Kidney epithelial cell (primary cell): ENCODE results near the gene KRTAP4-3. TPM values are rescaled to one million over a fixed set of nuclear protein-coding genes. Genes with fewer than 3 reads are reported as not detected.
"Not testable (repeated sequence)": the region's sequence is repeated elsewhere in the genome, so short reads cannot be mapped to it uniquely, and the experiment has no call there.

Experiments
- DNase-seq: peaks from one replicate; pipeline ENCODE4 v3.0.0-alpha.2; 2010; ENCODE audit warnings: low read depth
- H3K27me3 ChIP-seq: 2 replicates; pipeline ENCODE4 v1.6.0; 2011; ENCODE audit warnings: low read length; ENCODE audit not compliant: control insufficient read depth, insufficient read depth
- H3K36me3 ChIP-seq: 2 replicates; pipeline ENCODE4 v1.5.1; 2011; ENCODE audit warnings: low read length; ENCODE audit not compliant: control insufficient read depth, insufficient read depth
- H3K4me3 ChIP-seq: 2 replicates; pipeline ENCODE4 v1.5.1; 2011; ENCODE audit warnings: low read depth, mild to moderate bottlenecking, control low read depth, low read length
- total RNA-seq: library from RNA; depleted of rRNA; stranded (reverse); fragments of >200 nt; gene quantifications from 2 replicates; pipeline ENCODE4 v1.2.3, GENCODE V29; 2015
- TF ChIP-seq, protein P1 (sequence below): IDR thresholded peaks from 2 replicates; pipeline ENCODE4 v1.5.1; 2011; ENCODE audit warnings: mild to moderate bottlenecking, moderate library complexity, low read length, control low read depth, inconsistent platforms; ENCODE audit not compliant: insufficient read depth, poor library complexity, severe bottlenecking

The KRTAP4-3 gene
- total RNA-seq, 1 donor from 2014 or later: not detected

DNA sequence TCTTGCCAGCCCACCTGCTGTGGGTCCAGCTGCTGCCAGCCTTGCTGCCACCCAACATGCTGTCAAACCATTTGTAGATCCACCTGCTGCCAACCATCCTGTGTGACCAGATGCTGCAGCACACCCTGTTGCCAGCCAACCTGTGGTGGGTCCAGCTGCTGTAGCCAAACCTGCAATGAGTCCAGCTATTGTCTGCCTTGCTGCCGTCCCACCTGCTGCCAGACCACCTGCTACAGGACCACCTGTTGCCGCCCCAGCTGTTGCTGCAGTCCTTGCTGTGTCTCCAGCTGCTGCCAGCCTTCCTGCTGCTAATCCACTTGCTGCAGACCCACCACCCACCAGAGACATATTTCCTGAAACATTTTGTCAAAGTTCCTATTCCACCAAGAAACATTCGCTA is 22.3 kb upstream of the KRTAP4-3 start:
- H3K27me3 ChIP-seq: no peaks in the 10 kb centered on the region
- no peaks in the 10 kb centered on the region for H3K36me3 ChIP-seq
- TF ChIP-seq, protein P1, sequence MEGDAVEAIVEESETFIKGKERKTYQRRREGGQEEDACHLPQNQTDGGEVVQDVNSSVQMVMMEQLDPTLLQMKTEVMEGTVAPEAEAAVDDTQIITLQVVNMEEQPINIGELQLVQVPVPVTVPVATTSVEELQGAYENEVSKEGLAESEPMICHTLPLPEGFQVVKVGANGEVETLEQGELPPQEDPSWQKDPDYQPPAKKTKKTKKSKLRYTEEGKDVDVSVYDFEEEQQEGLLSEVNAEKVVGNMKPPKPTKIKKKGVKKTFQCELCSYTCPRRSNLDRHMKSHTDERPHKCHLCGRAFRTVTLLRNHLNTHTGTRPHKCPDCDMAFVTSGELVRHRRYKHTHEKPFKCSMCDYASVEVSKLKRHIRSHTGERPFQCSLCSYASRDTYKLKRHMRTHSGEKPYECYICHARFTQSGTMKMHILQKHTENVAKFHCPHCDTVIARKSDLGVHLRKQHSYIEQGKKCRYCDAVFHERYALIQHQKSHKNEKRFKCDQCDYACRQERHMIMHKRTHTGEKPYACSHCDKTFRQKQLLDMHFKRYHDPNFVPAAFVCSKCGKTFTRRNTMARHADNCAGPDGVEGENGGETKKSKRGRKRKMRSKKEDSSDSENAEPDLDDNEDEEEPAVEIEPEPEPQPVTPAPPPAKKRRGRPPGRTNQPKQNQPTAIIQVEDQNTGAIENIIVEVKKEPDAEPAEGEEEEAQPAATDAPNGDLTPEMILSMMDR: no peak
- no peak for DNase-seq
- H3K4me3 ChIP-seq: no peak overlapping the region

- H3K4me3 ChIP-seq, DNase-seq, H3K36me3 ChIP-seq, H3K27me3 ChIP-seq: not testable (repeated sequence)
Observed at GRCh38 chr17:41189837-41190318, 21.9 kb upstream of the KRTAP4-3 start, which contains the start of gene KRTAP9-1. TSS of gene KRTAP9-1 (plus strand) at chr17:41189887. CDS start at chr17:41189887, 0 bp downstream.

GRCh38 chr17:41186872-41187271 is 18.9 kb upstream of the KRTAP4-3 start:
- DNase-seq: no peak
- H3K27me3 ChIP-seq: no peaks in the 10 kb centered on the region
- no peaks in the 10 kb centered on the region for H3K36me3 ChIP-seq
- no peak overlapping the region for H3K4me3 ChIP-seq
- TF ChIP-seq, protein P1: no peak

DNA sequence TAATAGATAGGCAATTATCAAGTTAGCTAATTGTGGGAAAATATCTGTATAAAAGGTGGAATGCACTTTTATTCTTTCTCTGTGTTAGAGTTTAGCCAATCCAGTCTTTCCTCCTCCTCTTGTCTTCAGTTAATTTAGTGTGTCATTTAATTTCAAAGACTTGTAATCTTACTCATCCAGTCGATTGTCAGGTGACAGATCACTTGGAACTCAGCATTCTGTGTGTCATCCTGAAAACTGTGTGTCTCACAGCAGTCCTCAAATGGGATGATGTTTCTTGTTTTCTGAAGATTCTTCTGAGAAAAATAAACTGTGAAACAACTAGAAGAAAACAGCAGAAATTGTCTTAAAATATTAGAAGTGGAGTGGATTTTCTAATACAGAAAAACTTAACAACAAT is 17.0 kb upstream of the KRTAP4-3 start:
- TF ChIP-seq, protein P1: no peak
- Histone ChIP-seq H3K27me3 (no peaks in the 10 kb centered on the region), H3K36me3 (no peaks in the 10 kb centered on the region), H3K4me3 (no peak overlapping the region)
- DNase-seq: no peak

DNA sequence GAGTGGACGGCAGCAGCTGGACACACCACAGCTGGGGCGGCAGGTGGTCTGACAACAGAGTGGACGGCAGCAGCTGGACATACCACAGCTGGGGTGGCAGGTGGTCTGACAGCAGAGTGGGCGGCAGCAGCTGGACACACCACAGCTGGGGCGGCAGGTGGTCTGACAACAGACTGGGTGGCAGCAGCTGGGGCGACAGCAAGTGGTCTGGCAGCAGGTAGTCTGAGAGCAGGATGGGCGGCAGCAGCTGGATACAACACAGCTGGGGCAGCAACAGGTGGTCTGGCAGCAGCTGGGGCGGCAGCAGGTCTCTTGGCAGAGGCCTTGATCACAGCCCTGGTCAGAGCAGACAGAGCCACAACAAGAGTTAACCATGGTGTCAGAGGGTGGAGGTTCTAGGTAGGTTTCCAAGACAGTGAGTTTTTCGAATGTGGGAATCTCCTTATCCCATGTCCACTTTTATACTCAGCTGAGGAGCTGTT is 16.5 kb upstream of the KRTAP4-3 start, which contains the start of gene KRTAP4-1:
Gene KRTAP4-1, minus strand, starts transcription at position 432 of the 482 bp plus-strand sequence. Its CDS starts 57 bp downstream, at position 375.
- Histone ChIP-seq H3K36me3 (no peaks in the 10 kb centered on the region), H3K4me3 (no peak within 1 kb of the TSS), H3K27me3 (no peaks in the 10 kb centered on the region)
- no peak for DNase-seq
- TF ChIP-seq, protein P1: no peak

DNA sequence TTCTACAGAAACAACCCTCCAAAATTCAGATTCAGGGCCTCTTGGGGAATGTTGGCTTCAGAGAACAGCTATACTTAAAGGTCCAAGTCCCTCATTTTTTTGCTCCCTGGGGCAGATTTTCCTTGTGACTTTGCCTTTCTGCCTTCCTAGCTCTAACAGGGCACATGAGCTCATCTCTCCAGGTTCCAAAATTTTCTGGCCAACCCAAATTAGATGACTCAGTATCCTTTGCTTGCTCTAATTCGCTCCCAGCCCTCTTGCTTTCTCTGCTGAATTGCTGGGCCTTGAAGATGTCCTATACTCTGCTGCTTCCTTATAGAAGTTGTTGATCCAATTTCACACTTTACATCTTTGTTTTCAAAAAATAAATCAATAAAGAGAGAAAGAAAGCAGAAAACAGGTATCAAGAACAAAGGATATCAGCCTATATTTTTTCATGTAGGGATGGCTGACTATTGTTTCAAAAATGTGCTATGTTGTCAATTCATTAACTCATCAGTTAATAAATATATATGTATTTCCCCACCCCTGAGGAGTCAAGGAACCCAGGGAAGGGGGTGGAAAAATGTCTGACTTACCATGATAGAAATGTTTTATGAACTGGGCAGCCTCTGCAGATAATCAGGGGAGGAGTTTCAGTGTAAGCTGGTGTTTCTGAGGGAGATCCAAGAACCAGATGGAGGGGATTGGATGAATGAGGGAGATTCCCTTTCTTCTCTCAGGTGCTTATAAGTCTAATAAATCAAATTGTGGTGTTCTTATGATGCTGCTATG is 11.0 kb upstream of the KRTAP4-3 start:
- H3K4me3 ChIP-seq: no peak overlapping the region
- no peaks in the 10 kb centered on the region for H3K27me3 ChIP-seq
- no peak for DNase-seq
- no peaks in the 10 kb centered on the region for H3K36me3 ChIP-seq
- TF ChIP-seq, protein P1: no peak
